Stomach (tissue), 9 donors: ENCODE results near the gene PRUNE2. TPM values are rescaled to one million over a fixed set of nuclear protein-coding genes. Genes with fewer than 3 reads are reported as not detected.

ENCODE experiments used
- DNase-seq, 2 donors: peaks; one replicate each; pipeline versions ENCODE4 v3.0.0 to v3.0.0-alpha.2; 2013 to 2019
- H3K27ac ChIP-seq, 5 donors: fragments of 200-600 bp in 4 of 5; sonication (generic) in 4 of 5; one replicate each; pipeline ENCODE4 v1.5.1; 2013 to 2019; ENCODE audit warnings: mild to moderate bottlenecking in 1 of 5, moderate library complexity in 1 of 5
- H3K27me3 ChIP-seq, 3 donors: fragments of 200-600 bp; sonication (generic); one replicate each; pipeline ENCODE4 v1.5.1; 2017 to 2019; ENCODE audit warnings: mixed run types in 1 of 3
- H3K36me3 ChIP-seq, 4 donors: fragments of 200-600 bp; sonication (generic); 1 replicate in 3 of 4; 2 replicates in 1 of 4; pipeline ENCODE4 v1.5.1; 2016 to 2019
- H3K4me1 ChIP-seq, 4 donors: fragments of 200-600 bp; sonication (generic); one replicate each; pipeline ENCODE4 v1.5.1; 2016 to 2019
- H3K4me3 ChIP-seq, 4 donors: fragments of 200-600 bp; sonication (generic) in 3 of 4; one replicate each; pipeline ENCODE4 v1.5.1; 2016 to 2019; ENCODE audit warnings: mild to moderate bottlenecking in 1 of 4
- H3K9me3 ChIP-seq, 4 donors: fragments of 200-600 bp; sonication (generic); one replicate each; pipeline ENCODE4 v1.5.1; 2016 to 2019
- EP300 ChIP-seq: sonication (generic); formaldehyde crosslinking; IDR thresholded peaks from one replicate; pipeline ENCODE4 v1.6.1; 2017; ENCODE audit warnings: antibody characterized with exemption
- POLR2A ChIP-seq, 4 donors: fragments of 450-650 bp; IDR thresholded peaks; one replicate each; pipeline ENCODE4 v1.6.1; 2016; ENCODE audit warnings: antibody characterized with exemption in 4 of 4, control low read depth in 2 of 4, mild to moderate bottlenecking in 1 of 4, moderate library complexity in 1 of 4
- POLR2AphosphoS5 ChIP-seq, 3 donors: sonication (generic); formaldehyde crosslinking; IDR thresholded peaks; one replicate each; pipeline ENCODE4 v1.6.1; 2016; ENCODE audit warnings: antibody characterized with exemption in 3 of 3
- WGBS, 5 donors: extraction: QIAGEN DNeasy Blood & Tissue Kit in 3 of 5; methylation state at CpG; one replicate each; pipeline versions ENCODE4 v1.1.5 to v1.1.7; 2013 to 2018; 5-methylcytosine and 5-hydroxymethylcytosine counted together
- intact Hi-C: fragments of 100-400 bp; cut with DNase I; formaldehyde crosslinking; loops from one replicate; pipeline ENCODE4 v1.15.1; 2023; ENCODE audit warnings: low total_unique reads
- polyA plus RNA-seq, 3 donors: library from polyadenylated mRNA; stranded (reverse); fragments of 200-250 nt; gene quantifications; one replicate each; pipeline ENCODE4 v1.2.3, GENCODE V29; 2013
- total RNA-seq, 5 donors: library from RNA; depleted of rRNA; stranded (reverse); fragments of >200 nt; gene quantifications; one replicate each; pipeline versions ENCODE4 v1.1.0 to v1.2.3, GENCODE V29; 2014 to 2016
- TF ChIP-seq, protein P1 (sequence below), 7 experiments: fragments of 450-650 bp in 4 of 7; fragments of 200-600 bp in 3 of 7; sonication (generic) in 3 of 7; IDR thresholded peaks; one replicate each; pipeline ENCODE4 v1.5.1; 2016 to 2019; ENCODE audit warnings: antibody characterized with exemption in 7 of 7, control low read depth in 2 of 7, mild to moderate bottlenecking in 1 of 7
- donor health status: healthy with polysubstance abuse.
- donor health status: Bipolar disorder and iron deficiency.
- donor health status: healthy.

The PRUNE2 gene
- total and polyA plus RNA-seq, 8 donors: 2.6 to 311 (median 75.4) TPM

DNA sequence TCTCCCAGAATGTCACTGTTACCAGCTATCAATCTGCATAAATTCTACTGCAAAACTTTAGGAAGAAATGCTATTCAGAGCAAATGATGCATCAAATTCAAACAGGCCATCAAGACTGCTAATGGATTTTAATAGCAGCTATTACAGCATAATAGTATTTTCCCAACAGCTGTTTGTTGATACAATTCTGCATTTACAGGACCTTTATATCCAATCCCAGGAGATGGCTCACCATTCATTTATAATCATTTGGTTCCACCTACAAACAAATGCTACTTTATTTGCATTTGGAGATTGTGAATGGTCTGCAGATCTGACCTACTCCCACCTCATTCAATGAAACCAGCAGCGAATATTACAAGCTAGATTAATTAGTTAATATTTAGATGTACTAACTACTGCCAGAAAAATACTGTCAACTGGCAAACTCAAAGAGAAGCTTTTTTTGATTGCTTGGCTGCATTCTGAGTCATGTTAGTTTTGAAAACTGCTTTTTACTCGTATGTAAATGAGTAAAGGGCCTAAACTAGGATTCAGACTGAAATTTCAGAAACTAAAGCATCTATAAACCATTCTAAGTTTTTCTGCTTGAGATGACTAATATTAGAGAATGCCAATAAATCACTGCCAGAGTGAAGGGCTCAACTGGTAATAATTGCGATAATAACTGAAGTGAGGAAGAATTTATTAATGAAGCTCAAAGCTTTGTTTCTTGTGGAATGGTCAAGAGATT, 148.8 kb downstream of the PRUNE2 start:
- Histone ChIP-seq H3K27ac (no peak overlapping the region), H3K9me3 (no peaks in the 10 kb centered on the region), H3K4me1 (peaks cover 0 to 9% (median 6%) of the 10 kb centered on the region in 4 donors), H3K27me3 (peaks cover 0 to 5% (median 0%) of the 10 kb centered on the region in 3 donors), H3K36me3 (no peaks in the 10 kb centered on the region), H3K4me3 (no peak overlapping the region)
- no peak for DNase-seq
- intact Hi-C loops: no loop called here
- 56 to 65% (median 60%) methylated on average over 3 of the region's 3 CpGs for whole genome bisulfite sequencing, 5 donors
- TF ChIP-seq, protein P1, sequence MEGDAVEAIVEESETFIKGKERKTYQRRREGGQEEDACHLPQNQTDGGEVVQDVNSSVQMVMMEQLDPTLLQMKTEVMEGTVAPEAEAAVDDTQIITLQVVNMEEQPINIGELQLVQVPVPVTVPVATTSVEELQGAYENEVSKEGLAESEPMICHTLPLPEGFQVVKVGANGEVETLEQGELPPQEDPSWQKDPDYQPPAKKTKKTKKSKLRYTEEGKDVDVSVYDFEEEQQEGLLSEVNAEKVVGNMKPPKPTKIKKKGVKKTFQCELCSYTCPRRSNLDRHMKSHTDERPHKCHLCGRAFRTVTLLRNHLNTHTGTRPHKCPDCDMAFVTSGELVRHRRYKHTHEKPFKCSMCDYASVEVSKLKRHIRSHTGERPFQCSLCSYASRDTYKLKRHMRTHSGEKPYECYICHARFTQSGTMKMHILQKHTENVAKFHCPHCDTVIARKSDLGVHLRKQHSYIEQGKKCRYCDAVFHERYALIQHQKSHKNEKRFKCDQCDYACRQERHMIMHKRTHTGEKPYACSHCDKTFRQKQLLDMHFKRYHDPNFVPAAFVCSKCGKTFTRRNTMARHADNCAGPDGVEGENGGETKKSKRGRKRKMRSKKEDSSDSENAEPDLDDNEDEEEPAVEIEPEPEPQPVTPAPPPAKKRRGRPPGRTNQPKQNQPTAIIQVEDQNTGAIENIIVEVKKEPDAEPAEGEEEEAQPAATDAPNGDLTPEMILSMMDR (IDR thresholded peaks at IDR 0.05): no peak
- TF ChIP-seq EP300 (no peak), POLR2A (IDR thresholded peaks at IDR 0.05) (no peak), POLR2AphosphoS5 (IDR thresholded peaks at IDR 0.05) (no peak)

- Histone ChIP-seq H3K4me1 (peaks cover 0 to 9% (median 2%) of the 10 kb centered on the region in 4 donors), H3K36me3 (no peaks in the 10 kb centered on the region), H3K27me3 (peaks cover 0 to 5% (median 0%) of the 10 kb centered on the region in 3 donors), H3K4me3 (no peak overlapping the region), H3K27ac (no peak overlapping the region), H3K9me3 (no peaks in the 10 kb centered on the region)
- DNase-seq: peak in 1 of 2 donors; percentile 47
- intact Hi-C loops: no loop called here
- TF ChIP-seq, protein P1 (IDR thresholded peaks at IDR 0.05): no peak
- TF ChIP-seq POLR2AphosphoS5 (IDR thresholded peaks at IDR 0.05) (no peak), EP300 (no peak), POLR2A (IDR thresholded peaks at IDR 0.05) (no peak)
- WGBS, 5 donors: 38 to 55% (median 46%) methylated on average over 6 of the region's 6 CpGs
Measured at GRCh38 chr9:76756268-76756640, 149.7 kb downstream of the PRUNE2 start.

DNA sequence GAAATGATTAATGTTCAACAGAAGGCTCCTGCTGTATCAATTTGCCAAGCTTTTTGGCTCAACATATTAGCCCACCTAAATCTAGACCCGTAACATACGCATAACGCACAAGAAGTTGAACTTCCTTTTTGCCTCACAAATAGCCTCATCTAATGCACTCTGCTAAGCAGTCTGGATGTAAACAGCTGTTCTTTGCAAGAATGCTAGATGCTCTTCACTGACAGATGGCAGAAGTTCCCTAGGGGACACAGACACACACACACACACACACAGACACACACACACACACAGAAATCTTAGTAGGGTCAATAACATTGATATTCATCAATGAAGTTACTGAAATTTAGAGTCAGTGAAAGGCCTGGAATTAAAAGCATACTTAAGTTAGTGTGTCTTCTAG, 154.9 kb downstream of the PRUNE2 start:
- no peak overlapping the region for H3K27ac ChIP-seq
- DNase-seq: peak in 1 of 2 donors; percentile 30
- no peaks in the 10 kb centered on the region for H3K36me3 ChIP-seq
- TF ChIP-seq, protein P1 (IDR thresholded peaks at IDR 0.05): no peak
- TF ChIP-seq POLR2AphosphoS5 (IDR thresholded peaks at IDR 0.05): no peak
- TF ChIP-seq POLR2A (IDR thresholded peaks at IDR 0.05): no peak
- no peak for TF ChIP-seq EP300
- no peaks in the 10 kb centered on the region for H3K27me3 ChIP-seq
- 75 to 87% (median 79%) methylated on average over 3 of the region's 3 CpGs for WGBS, 5 donors
- H3K9me3 ChIP-seq: peaks cover 0 to under 1% (median 0%) of the 10 kb centered on the region in 4 donors
- H3K4me3 ChIP-seq: no peak overlapping the region
- intact Hi-C loops: no loop called here
- H3K4me1 ChIP-seq: peaks cover 0 to 4% (median 0%) of the 10 kb centered on the region in 4 donors

DNA sequence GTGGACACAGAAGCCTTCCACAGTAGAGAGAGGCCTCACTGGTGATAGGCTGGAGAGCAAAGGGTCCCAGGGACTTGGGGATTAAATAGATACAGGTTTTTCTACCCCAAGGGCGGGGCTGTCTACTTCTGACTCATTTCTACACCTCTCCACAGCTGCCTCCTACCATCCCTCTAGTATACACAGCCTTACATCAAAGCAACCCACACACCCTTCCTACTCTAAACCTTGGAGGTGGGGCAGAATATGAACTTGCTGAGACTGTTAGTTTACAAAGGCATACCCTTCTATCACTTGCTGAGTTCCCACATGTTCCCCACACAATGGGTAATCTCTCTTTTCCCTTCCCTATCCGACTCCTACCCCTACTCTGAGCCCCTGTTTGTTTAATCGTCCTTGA, 161.6 kb downstream of the PRUNE2 start:
- Histone ChIP-seq H3K36me3 (no peaks in the 10 kb centered on the region), H3K9me3 (peaks cover 0 to 18% (median 5%) of the 10 kb centered on the region in 4 donors), H3K4me1 (no peaks in the 10 kb centered on the region), H3K4me3 (no peak overlapping the region), H3K27me3 (no peaks in the 10 kb centered on the region), H3K27ac (no peak overlapping the region)
- whole genome bisulfite sequencing, 5 donors: 44 to 59% (median 51%) methylated on average over 3 of the region's 3 CpGs
- intact Hi-C loops: no loop called here
- TF ChIP-seq POLR2AphosphoS5 (IDR thresholded peaks at IDR 0.05): no peak
- TF ChIP-seq, protein P1 (IDR thresholded peaks at IDR 0.05): no peak
- TF ChIP-seq EP300: no peak
- TF ChIP-seq POLR2A (IDR thresholded peaks at IDR 0.05): no peak
- no peak for DNase-seq
